ENCODE results near the gene RBMS3. TPM values are rescaled to one million over a fixed set of nuclear protein-coding genes. Genes with fewer than 3 reads are reported as not detected.
A peak's percentile ranks its signal among the peaks of the same experiment; 100 is the strongest.
"Not testable (repeated sequence)": the region's sequence is repeated elsewhere in the genome, so short reads cannot be mapped to it uniquely, and the experiment has no call there.

RBMS3 gene
- total RNA-seq, 2 experiments from 2014 or later = 1.0 TPM; not detected in 1

- no peaks in the 10 kb centered on the region for H3K79me2 ChIP-seq (ENCODE audit: insufficient read depth, low read depth, low read length)
- H3K36me3 ChIP-seq (ENCODE audit: insufficient read depth, low read length) = no peaks in the 10 kb centered on the region
- no peak overlapping the region for H3K27ac ChIP-seq (ENCODE audit: low read depth, low read length, poor library complexity, severe bottlenecking)
- CTCF ChIA-PET (ENCODE audit: unreplicated experiment) = no interaction called here
- no peaks in the 10 kb centered on the region for H4K20me1 ChIP-seq (ENCODE audit: insufficient read depth, low read length)
- H3K4me1 ChIP-seq (ENCODE audit: insufficient read depth, low read length, poor library complexity, severe bottlenecking) = peaks cover 18% of the 10 kb centered on the region
- no TSS peak for BruUV-seq (replicated peaks)
- POLR2A ChIA-PET = no interaction called here
- no peaks in the 10 kb centered on the region for H3K9me2 ChIP-seq (ENCODE audit: insufficient read depth, low read length)
- TF ChIP-seq CTCF (conservative IDR thresholded peaks at IDR 0.05; ENCODE audit: low read length) (no peak), EZH2phosphoT487 (IDR thresholded peaks at IDR 0.05; ENCODE audit: borderline replicate concordance, low read depth, low read length) (no peak)
- peak overlapping the region; percentile 40; the same call in 1 of the 2 replicates for H3K4me2 ChIP-seq (ENCODE audit: low read length)
- intact Hi-C loops (cut with micrococcal nuclease; ENCODE audit: unreplicated experiment) = no loop called here
- no peak overlapping the region for H3K4me3 ChIP-seq (ENCODE audit: low read depth, low read length, poor library complexity, severe bottlenecking)
- no peaks in the 10 kb centered on the region for H3K9me3 ChIP-seq (ENCODE audit: low read length)
- peak overlapping the region; percentile 57; the same call in 1 of the 2 replicates for H2AFZ ChIP-seq (ENCODE audit: low read length)
- DNase-seq (ENCODE audit: low spot score) = no peak
These were observed 38.9 kb downstream of the RBMS3 start for GRCh38 chr3:29319798-29320197.

DNA sequence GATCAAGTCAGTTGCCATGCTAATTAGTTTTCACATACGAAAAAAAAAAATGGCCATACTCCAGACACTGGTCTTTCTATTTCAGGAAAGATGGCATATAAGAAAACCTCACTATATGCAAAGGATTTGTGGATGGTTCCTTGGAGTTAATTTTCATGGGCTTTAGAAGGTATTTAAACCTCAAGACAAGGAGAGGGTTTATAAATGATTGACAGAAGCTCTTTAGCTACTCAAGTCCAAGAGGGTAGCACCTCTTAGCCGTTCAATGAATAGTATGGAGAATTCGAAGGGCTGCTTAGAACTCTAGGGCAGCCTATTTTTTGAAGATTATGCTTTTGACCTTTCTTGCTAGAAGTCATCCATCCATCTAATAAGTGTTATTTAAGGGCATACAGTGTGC is 41.7 kb downstream of the RBMS3 start:
- no peak overlapping the region for H3K4me2 ChIP-seq (ENCODE audit: low read length)
- H3K36me3 ChIP-seq (ENCODE audit: insufficient read depth, low read length) = no peaks in the 10 kb centered on the region
- no peaks in the 10 kb centered on the region for H3K9me2 ChIP-seq (ENCODE audit: insufficient read depth, low read length)
- BruUV-seq (replicated peaks) = no TSS peak
- H3K27ac ChIP-seq (ENCODE audit: low read depth, low read length, poor library complexity, severe bottlenecking) = no peak overlapping the region
- H3K4me1 ChIP-seq (ENCODE audit: insufficient read depth, low read length, poor library complexity, severe bottlenecking) = peaks cover 19% of the 10 kb centered on the region
- no peaks in the 10 kb centered on the region for H3K9me3 ChIP-seq (ENCODE audit: low read length)
- POLR2A ChIA-PET = interaction anchor here (0.7 to 1.6 kb wide), 3 partner anchors 22 to 713 kb away, joined by 3 to 6 read pairs (median 3); no protein-coding TSS in a partner anchor
- H3K79me2 ChIP-seq (ENCODE audit: insufficient read depth, low read depth, low read length) = no peaks in the 10 kb centered on the region
- TF ChIP-seq EZH2phosphoT487 (IDR thresholded peaks at IDR 0.05; ENCODE audit: borderline replicate concordance, low read depth, low read length) (no peak), CTCF (conservative IDR thresholded peaks at IDR 0.05; ENCODE audit: low read length) (no peak)
- H4K20me1 ChIP-seq (ENCODE audit: insufficient read depth, low read length) = no peaks in the 10 kb centered on the region
- CTCF ChIA-PET (ENCODE audit: unreplicated experiment) = no interaction called here
- H3K4me3 ChIP-seq (ENCODE audit: low read depth, low read length, poor library complexity, severe bottlenecking) = no peak overlapping the region
- no peak for DNase-seq (ENCODE audit: low spot score)
- H2AFZ ChIP-seq (ENCODE audit: low read length) = peak overlapping the region; percentile 22; the same call in 1 of the 2 replicates
- intact Hi-C loops (cut with micrococcal nuclease; ENCODE audit: unreplicated experiment) = no loop called here

GRCh38 chr3:29324180-29324651 is 43.3 kb downstream of the RBMS3 start:
- peak overlapping the region; percentile 23 for H3K27ac ChIP-seq (ENCODE audit: low read depth, low read length, poor library complexity, severe bottlenecking)
- ChIA-PET CTCF (ENCODE audit: unreplicated experiment) (no interaction called here), POLR2A (interaction anchor here (0.6 to 1.6 kb wide), 6 partner anchors 9 to 623 kb away, joined by 3 to 6 read pairs (median 3); no protein-coding TSS in a partner anchor)
- H3K4me1 ChIP-seq (ENCODE audit: insufficient read depth, low read length, poor library complexity, severe bottlenecking) = peaks cover 19% of the 10 kb centered on the region
- peak overlapping the region; percentile 86 for H2AFZ ChIP-seq (ENCODE audit: low read length)
- H4K20me1 ChIP-seq (ENCODE audit: insufficient read depth, low read length) = no peaks in the 10 kb centered on the region
- TF ChIP-seq EZH2phosphoT487 (IDR thresholded peaks at IDR 0.05; ENCODE audit: borderline replicate concordance, low read depth, low read length) (no peak), CTCF (conservative IDR thresholded peaks at IDR 0.05; ENCODE audit: low read length) (no peak)
- H3K9me2 ChIP-seq (ENCODE audit: insufficient read depth, low read length) = no peaks in the 10 kb centered on the region
- DNase-seq (ENCODE audit: low spot score) = peak; percentile 46
- H3K4me3 ChIP-seq (ENCODE audit: low read depth, low read length, poor library complexity, severe bottlenecking) = peak overlapping the region; percentile 28
- intact Hi-C loops (cut with micrococcal nuclease; ENCODE audit: unreplicated experiment) = no loop called here
- BruUV-seq (replicated peaks) = no TSS peak
- H3K9me3 ChIP-seq (ENCODE audit: low read length) = no peaks in the 10 kb centered on the region
- H3K36me3 ChIP-seq (ENCODE audit: insufficient read depth, low read length) = no peaks in the 10 kb centered on the region
- H3K4me2 ChIP-seq (ENCODE audit: low read length) = peak overlapping the region; percentile 68
- H3K79me2 ChIP-seq (ENCODE audit: insufficient read depth, low read depth, low read length) = no peaks in the 10 kb centered on the region

GRCh38 chr3:29326540-29326939 is 45.7 kb downstream of the RBMS3 start:
- intact Hi-C loops (cut with micrococcal nuclease; ENCODE audit: unreplicated experiment) = not testable (repeated sequence)

More at GRCh38 chr3:29326540-29326939, 45.7 kb downstream of the RBMS3 start:
- H3K36me3 ChIP-seq (ENCODE audit: insufficient read depth, low read length); H3K27ac ChIP-seq (ENCODE audit: low read depth, low read length, poor library complexity, severe bottlenecking); H3K79me2 ChIP-seq (ENCODE audit: insufficient read depth, low read depth, low read length); H2AFZ ChIP-seq (ENCODE audit: low read length); H3K9me2 ChIP-seq (ENCODE audit: insufficient read depth, low read length); H3K4me3 ChIP-seq (ENCODE audit: low read depth, low read length, poor library complexity, severe bottlenecking); BruUV-seq (replicated peaks); H3K9me3 ChIP-seq (ENCODE audit: low read length); H4K20me1 ChIP-seq (ENCODE audit: insufficient read depth, low read length); DNase-seq (ENCODE audit: low spot score); H3K4me2 ChIP-seq (ENCODE audit: low read length): not testable (repeated sequence)
- ChIA-PET POLR2A (interaction anchor here (0.7 to 1.0 kb wide), 2 partner anchors 9 to 38 kb away, joined by 4 to 5 read pairs; no protein-coding TSS in a partner anchor), CTCF (ENCODE audit: unreplicated experiment) (interaction anchor here (0.7 kb wide), 1 partner anchor 54 kb away, joined by 4 read pairs; no protein-coding TSS in a partner anchor)
- peaks cover 16% of the 10 kb centered on the region for H3K4me1 ChIP-seq (ENCODE audit: insufficient read depth, low read length, poor library complexity, severe bottlenecking)

Data from OCI-LY7 (cell line).